Measurements from ENCODE around the gene OR10H4.
"Not testable (repeated sequence)": the region's sequence is repeated elsewhere in the genome, so short reads cannot be mapped to it uniquely, and the experiment has no call there.

The OR10H4 gene, protein sequence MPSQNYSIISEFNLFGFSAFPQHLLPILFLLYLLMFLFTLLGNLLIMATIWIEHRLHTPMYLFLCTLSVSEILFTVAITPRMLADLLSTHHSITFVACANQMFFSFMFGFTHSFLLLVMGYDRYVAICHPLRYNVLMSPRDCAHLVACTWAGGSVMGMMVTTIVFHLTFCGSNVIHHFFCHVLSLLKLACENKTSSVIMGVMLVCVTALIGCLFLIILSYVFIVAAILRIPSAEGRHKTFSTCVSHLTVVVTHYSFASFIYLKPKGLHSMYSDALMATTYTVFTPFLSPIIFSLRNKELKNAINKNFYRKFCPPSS

DNA sequence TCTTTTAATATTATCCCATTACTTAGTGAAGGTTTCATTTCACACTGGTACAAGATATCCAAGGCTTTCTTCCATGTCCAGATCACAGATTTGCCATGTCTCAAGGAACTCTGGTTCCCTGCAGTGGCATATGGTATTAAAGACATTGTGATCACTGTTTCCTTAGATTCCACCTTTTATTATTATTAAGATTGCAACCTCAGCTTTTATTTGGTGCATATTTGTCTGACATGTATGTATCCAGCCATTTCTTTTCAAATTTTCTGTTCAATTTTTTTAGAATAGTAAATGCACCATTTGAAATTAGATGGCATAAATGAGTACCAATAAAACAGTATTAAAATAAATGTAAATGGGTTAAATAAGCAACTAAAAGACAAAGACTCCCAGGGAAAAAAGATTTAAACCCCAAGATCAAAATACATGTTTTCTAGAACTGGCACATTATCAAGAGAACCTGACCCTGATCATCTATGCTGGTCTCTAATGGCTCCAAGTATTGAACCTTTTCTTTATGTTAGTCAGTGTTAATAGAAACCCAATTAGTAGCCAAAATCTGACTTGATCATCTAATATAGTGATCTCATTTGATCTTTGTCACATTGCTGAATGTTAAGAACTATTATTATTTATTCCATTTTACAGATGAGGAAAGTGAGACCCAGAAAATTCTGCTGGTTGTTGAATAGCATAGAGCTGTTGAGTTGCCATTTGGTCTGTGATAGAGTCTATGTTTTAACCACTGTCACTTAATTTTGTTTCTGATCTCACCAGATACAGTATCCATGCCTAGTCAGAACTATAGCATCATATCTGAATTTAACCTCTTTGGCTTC is at the start of gene OR10H4:
OR10H4 (plus strand) TSS at position 786 of the 836 bp plus-strand sequence; CDS start at position 786, 0 bp downstream.
- TF ChIP-seq, protein P1, sequence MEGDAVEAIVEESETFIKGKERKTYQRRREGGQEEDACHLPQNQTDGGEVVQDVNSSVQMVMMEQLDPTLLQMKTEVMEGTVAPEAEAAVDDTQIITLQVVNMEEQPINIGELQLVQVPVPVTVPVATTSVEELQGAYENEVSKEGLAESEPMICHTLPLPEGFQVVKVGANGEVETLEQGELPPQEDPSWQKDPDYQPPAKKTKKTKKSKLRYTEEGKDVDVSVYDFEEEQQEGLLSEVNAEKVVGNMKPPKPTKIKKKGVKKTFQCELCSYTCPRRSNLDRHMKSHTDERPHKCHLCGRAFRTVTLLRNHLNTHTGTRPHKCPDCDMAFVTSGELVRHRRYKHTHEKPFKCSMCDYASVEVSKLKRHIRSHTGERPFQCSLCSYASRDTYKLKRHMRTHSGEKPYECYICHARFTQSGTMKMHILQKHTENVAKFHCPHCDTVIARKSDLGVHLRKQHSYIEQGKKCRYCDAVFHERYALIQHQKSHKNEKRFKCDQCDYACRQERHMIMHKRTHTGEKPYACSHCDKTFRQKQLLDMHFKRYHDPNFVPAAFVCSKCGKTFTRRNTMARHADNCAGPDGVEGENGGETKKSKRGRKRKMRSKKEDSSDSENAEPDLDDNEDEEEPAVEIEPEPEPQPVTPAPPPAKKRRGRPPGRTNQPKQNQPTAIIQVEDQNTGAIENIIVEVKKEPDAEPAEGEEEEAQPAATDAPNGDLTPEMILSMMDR (IDR thresholded peaks at IDR 0.05; ENCODE audit: insufficient read depth, missing control alignments): no peak
- FAIRE-seq: no peak
- no peak for DNase-seq (ENCODE audit: insufficient read length, low spot score)

DNA sequence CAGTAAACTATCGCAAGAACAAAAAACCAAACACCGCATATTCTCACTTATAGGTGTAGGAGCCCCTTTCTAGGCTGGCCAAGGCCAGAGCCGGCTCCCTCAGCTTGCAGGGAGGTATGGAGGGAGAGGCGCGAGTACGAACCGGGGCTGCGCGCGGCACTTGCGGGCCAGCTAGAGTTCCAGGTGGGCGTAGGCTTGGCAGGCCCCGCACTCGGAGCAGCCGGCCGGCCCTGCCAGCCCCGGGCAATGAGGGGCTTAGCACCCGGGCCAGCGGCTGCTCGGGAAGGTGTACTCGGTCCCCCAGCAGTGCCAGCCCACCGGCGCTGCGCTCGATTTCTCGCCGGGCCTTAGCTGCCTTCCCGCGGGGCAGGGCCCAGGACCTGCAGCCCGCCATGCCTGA is 49.2 kb upstream of the OR10H4 start:
- not testable (repeated sequence) for FAIRE-seq; DNase-seq (ENCODE audit: insufficient read length, low spot score)

DNA sequence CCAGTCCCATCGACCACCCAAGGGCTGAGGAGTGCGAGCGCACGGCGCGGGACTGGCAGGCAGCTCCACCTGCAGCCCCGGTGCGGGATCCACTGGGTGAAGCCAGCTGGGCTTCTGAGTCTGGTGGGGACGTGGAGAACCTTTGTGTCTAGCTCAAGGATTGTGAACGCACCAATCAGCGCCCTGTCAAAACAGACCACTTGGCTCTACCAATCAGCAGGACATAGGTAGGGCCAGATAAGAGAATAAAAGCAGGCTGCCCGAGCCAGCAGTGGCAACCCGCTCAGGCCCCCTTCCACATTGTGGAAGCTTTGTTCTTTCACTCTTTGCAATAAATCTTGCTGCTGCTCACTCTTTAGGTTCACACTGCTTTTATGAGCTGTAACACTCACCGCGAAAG is 48.8 kb upstream of the OR10H4 start:
- not testable (repeated sequence) for FAIRE-seq; DNase-seq (ENCODE audit: insufficient read length, low spot score)

DNA sequence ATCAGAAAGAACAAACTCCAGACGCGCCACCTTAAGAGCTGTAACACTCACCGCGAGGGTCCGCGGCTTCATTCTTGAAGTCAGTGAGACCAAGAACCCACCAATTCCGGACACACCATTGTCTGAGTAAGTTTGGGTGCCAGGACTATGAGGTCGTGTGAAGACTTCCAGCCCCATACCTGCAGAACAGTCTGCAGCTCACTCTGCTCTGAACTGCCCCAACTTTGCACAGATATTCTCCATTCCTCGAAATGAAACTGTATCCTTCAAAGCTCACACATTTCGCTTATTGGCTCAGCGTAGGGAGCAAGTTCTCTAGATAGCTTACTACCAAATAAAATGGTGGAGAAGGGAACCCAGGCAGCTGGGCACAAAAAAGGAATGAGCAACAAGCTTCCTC is 48.3 kb upstream of the OR10H4 start:
- no peak for FAIRE-seq
- TF ChIP-seq, protein P1 (IDR thresholded peaks at IDR 0.05; ENCODE audit: insufficient read depth, missing control alignments): no peak
- no peak for DNase-seq (ENCODE audit: insufficient read length, low spot score)

DNA sequence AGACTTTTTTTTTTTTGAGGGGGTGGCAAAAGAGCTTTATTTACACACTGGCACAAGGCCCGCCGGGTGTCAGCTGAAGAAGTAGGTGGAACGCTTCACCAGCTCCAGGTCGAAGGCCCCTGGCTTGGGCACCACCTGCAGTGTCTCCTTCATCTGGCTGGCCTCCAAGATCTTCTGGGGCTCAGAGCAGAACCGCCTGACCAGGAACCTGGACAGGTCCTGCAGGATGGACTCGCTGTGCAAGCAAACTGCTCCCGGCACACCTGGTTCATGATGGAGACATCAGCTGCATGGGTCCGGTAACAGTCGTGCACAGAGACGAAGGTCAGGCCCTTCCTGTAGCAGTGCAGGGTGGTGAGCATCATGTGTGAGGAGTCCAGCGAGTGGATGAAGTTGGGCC is 46.6 kb upstream of the OR10H4 start:
- DNase-seq (ENCODE audit: insufficient read length, low spot score): no peak

DNA sequence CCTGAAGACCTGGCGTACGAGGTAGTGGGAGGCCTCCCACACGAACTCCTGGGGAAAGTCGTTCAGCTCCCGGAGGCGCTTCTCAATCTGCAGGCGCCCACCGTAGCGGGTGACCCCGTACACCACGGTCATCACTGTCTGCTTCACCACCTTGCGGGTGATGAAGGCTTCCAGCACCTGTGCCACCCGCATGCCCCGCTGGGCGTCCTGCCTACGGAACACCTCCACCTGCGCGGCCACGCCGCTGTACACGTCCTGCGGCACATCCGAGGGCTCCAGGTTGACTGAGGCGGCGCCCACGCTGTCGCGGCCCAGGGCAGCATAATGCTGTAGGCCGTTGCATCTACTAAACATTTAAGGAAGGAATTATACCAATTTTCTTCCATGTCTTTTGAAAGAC is 45.9 kb upstream of the OR10H4 start:
- DNase-seq (ENCODE audit: insufficient read length, low spot score); FAIRE-seq: not testable (repeated sequence)

More for the DNA sequence above, 46.6 kb upstream of the OR10H4 start:
- TF ChIP-seq, protein P1 (IDR thresholded peaks at IDR 0.05; ENCODE audit: insufficient read depth, missing control alignments): no peak
- FAIRE-seq: no peak

DNA sequence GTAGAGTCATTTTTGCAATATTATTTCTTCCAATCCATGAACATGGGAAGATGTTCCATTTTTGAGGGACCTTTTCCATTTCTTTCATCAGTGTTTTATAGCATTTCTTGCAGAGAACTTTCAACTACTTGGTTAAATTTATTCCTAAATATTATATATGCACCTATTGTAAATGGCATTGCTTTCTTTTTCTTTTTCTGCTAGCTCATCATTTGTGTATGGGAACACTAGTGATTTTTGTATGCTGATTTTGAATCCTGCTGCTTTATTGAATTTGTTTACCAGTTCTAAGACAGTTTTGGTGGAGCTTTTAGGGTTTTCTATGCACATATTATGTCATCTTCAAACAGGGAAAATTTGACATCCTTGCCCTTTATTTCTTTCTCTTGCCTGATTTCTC is 43.8 kb upstream of the OR10H4 start:
- FAIRE-seq (no peak), DNase-seq (ENCODE audit: insufficient read length, low spot score) (no peak)
- TF ChIP-seq, protein P1 (IDR thresholded peaks at IDR 0.05; ENCODE audit: insufficient read depth, missing control alignments): no peak

DNA sequence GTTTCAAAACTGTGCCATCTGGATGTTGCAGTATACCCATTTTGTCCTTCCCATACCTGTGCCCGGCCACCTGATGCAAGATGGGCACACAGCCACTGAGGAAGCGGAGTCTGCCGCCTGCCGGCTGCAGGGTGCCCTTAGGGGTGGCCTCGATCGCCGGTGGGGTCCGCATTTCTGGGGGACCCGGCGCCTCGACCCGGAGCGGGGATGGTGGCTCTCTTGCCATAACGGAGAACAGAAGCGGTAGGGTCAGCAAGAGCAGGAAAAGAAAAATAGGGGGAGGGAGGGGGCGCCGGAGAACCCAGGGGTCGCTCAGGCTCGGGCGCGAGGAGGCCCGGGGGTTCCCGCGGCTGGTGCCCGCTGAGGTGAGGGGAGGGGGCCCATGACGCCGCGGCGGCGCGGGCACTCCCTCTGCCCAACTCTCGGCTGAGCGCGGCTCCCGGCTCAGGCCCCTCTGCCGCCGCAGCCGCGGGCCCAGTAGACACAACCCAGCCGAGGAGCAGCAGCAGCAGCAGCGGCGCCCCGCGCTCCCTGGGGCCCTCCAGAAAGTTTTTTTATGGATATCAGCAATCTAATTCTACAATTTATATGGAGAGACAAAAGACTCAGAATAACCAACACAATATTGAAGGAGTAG is 37.1 kb upstream of the OR10H4 start:
- DNase-seq (ENCODE audit: insufficient read length, low spot score) (no peak), FAIRE-seq (no peak)
- TF ChIP-seq, protein P1 (IDR thresholded peaks at IDR 0.05; ENCODE audit: insufficient read depth, missing control alignments): no peak
